ENCODE data around the gene C19orf67.

GRCh38 chr19:14091081-14091812, 5.7 kb upstream of the C19orf67 start:
- TF ChIP-seq, protein P1, sequence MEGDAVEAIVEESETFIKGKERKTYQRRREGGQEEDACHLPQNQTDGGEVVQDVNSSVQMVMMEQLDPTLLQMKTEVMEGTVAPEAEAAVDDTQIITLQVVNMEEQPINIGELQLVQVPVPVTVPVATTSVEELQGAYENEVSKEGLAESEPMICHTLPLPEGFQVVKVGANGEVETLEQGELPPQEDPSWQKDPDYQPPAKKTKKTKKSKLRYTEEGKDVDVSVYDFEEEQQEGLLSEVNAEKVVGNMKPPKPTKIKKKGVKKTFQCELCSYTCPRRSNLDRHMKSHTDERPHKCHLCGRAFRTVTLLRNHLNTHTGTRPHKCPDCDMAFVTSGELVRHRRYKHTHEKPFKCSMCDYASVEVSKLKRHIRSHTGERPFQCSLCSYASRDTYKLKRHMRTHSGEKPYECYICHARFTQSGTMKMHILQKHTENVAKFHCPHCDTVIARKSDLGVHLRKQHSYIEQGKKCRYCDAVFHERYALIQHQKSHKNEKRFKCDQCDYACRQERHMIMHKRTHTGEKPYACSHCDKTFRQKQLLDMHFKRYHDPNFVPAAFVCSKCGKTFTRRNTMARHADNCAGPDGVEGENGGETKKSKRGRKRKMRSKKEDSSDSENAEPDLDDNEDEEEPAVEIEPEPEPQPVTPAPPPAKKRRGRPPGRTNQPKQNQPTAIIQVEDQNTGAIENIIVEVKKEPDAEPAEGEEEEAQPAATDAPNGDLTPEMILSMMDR (IDR thresholded peaks at IDR 0.05; ENCODE audit: insufficient read depth, low read depth, low read length) = no peak
- TF ChIP-seq EZH2 (IDR thresholded peaks at IDR 0.05; ENCODE audit: insufficient read depth, low read length) = no peak
